Smooth muscle cell (in vitro differentiated cells): ENCODE measurements around the gene CRYAB. TPM values are rescaled to one million over a fixed set of nuclear protein-coding genes. Genes with fewer than 3 reads are reported as not detected.

Source experiments
- DNase-seq: peaks from one replicate; lab custom pipeline; 2025; ENCODE audit not compliant: unreplicated experiment; lab: John Stamatoyannopoulos, UW
- H2AFZ ChIP-seq: fragments of 200-600 bp; sonication (generic); 2 replicates; pipeline ENCODE4 v1.6.0; 2016; ENCODE audit warnings: antibody characterized with exemption, low read depth, mild to moderate bottlenecking
- H3F3A ChIP-seq: fragments of 200-600 bp; sonication (generic); 2 replicates; pipeline ENCODE4 v1.6.0; 2017; ENCODE audit warnings: antibody characterized with exemption, low read depth
- H3K27ac ChIP-seq: fragments of 200-600 bp; sonication (generic); 2 replicates; pipeline ENCODE4 v1.5.1; 2016; ENCODE audit warnings: low read depth, mild to moderate bottlenecking
- H3K27me3 ChIP-seq: fragments of 200-600 bp; sonication (generic); 2 replicates; pipeline ENCODE4 v1.6.1; 2016; ENCODE audit warnings: low read depth, mild to moderate bottlenecking
- H3K36me3 ChIP-seq: fragments of 200-600 bp; sonication (generic); 2 replicates; pipeline ENCODE4 v1.5.1; 2016; ENCODE audit warnings: low read depth
- H3K4me1 ChIP-seq: fragments of 200-600 bp; sonication (generic); 2 replicates; pipeline ENCODE4 v1.5.1; 2016; ENCODE audit warnings: low read depth
- H3K4me2 ChIP-seq: fragments of 200-600 bp; sonication (generic); 2 replicates; pipeline ENCODE4 v1.6.0; 2016; ENCODE audit warnings: mild to moderate bottlenecking
- H3K4me3 ChIP-seq: fragments of 200-600 bp; sonication (generic); 2 replicates; pipeline ENCODE4 v1.5.1; 2016; ENCODE audit warnings: mild to moderate bottlenecking
- H3K79me2 ChIP-seq: fragments of 200-600 bp; sonication (generic); 2 replicates; pipeline ENCODE4 v1.6.0; 2016; ENCODE audit warnings: low read depth, mild to moderate bottlenecking
- H3K9ac ChIP-seq: fragments of 200-600 bp; sonication (generic); 2 replicates; pipeline ENCODE4 v1.6.0; 2016; ENCODE audit warnings: low read depth
- H3K9me3 ChIP-seq: fragments of 200-600 bp; sonication (generic); replicated peaks from 2 replicates; pipeline ENCODE4 v1.5.1; 2016; ENCODE audit warnings: low read depth
- H4K20me1 ChIP-seq: fragments of 200-600 bp; sonication (generic); 2 replicates; pipeline ENCODE4 v1.6.0; 2016; ENCODE audit warnings: low read depth
- CTCF ChIP-seq: fragments of 200-600 bp; sonication (generic); IDR thresholded peaks from 2 replicates; pipeline ENCODE4 v1.5.1; 2017; ENCODE audit warnings: borderline replicate concordance, mild to moderate bottlenecking, antibody characterized with exemption; ENCODE audit not compliant: insufficient read depth, poor library complexity, severe bottlenecking
- WGBS: methylation state at CpG from one replicate; pipeline ENCODE4 v1.1.7; 2016; ENCODE audit warnings: low lambda C conversion rate; 5-methylcytosine and 5-hydroxymethylcytosine counted together
- polyA plus RNA-seq: library from polyadenylated mRNA; unstranded; fragments of >200 nt; fragmentation: Nextera tagmentation; extraction: Ambion mirVana; gene quantifications from 2 replicates; pipeline ENCODE4 v1.2.1, GENCODE V29; 2016
- total RNA-seq: library from RNA; depleted of rRNA; stranded (reverse); fragments of >200 nt; gene quantifications from 2 replicates; pipeline ENCODE4 v1.2.3, GENCODE V29; 2014

Gene CRYAB
- total and polyA plus RNA-seq, 2 experiments from 2014 or later: 47.4 to 97.4 TPM

- peaks cover 34% of the 10 kb centered on the region for H3F3A ChIP-seq
- 29% methylated on average over 2 of the region's 2 CpGs for WGBS
- DNase-seq: no peak
- no peak overlapping the region for H3K4me2 ChIP-seq
- peaks cover 18% of the 10 kb centered on the region for H3K4me1 ChIP-seq
- H2AFZ ChIP-seq: no peak overlapping the region
- H3K27ac ChIP-seq: peak overlapping the region; percentile 97
- peak overlapping the region; percentile 34 for H3K9ac ChIP-seq
- H4K20me1 ChIP-seq: no peaks in the 10 kb centered on the region
- H3K36me3 ChIP-seq: no peaks in the 10 kb centered on the region
- H3K79me2 ChIP-seq: no peaks in the 10 kb centered on the region
- no peak overlapping the region for H3K4me3 ChIP-seq
- H3K27me3 ChIP-seq: no peaks in the 10 kb centered on the region
- TF ChIP-seq CTCF: no peak
- no peaks in the 10 kb centered on the region for H3K9me3 ChIP-seq
Observed at GRCh38 chr11:111932611-111932950, 21.0 kb upstream of the CRYAB start.

- H3K79me2 ChIP-seq: no peaks in the 10 kb centered on the region
- H3K4me1 ChIP-seq: peaks cover 16% of the 10 kb centered on the region
- no peak overlapping the region for H3K9ac ChIP-seq
- 84% methylated on average over 4 of the region's 4 CpGs for WGBS
- H3K36me3 ChIP-seq: no peaks in the 10 kb centered on the region
- TF ChIP-seq CTCF: no peak
- H3K4me2 ChIP-seq: no peak overlapping the region
- H2AFZ ChIP-seq: no peak overlapping the region
- no peaks in the 10 kb centered on the region for H4K20me1 ChIP-seq
- no peak overlapping the region for H3K4me3 ChIP-seq
- no peak overlapping the region for H3K27ac ChIP-seq
- peaks cover 23% of the 10 kb centered on the region for H3F3A ChIP-seq
- no peaks in the 10 kb centered on the region for H3K9me3 ChIP-seq
- no peaks in the 10 kb centered on the region for H3K27me3 ChIP-seq
- no peak for DNase-seq
Observed at GRCh38 chr11:111930472-111930871, 18.9 kb upstream of the CRYAB start.

- Histone ChIP-seq H3K4me3 (peak overlapping the region; percentile 60), H3K4me2 (peak overlapping the region; percentile 85), H3K27me3 (no peaks in the 10 kb centered on the region), H3K4me1 (peaks cover 29% of the 10 kb centered on the region), H2AFZ (peak overlapping the region; percentile 81), H3K9ac (peak overlapping the region; percentile 63), H3F3A (peaks cover 3% of the 10 kb centered on the region), H3K36me3 (no peaks in the 10 kb centered on the region), H3K27ac (peak overlapping the region; percentile 73), H3K9me3 (no peaks in the 10 kb centered on the region), H4K20me1 (no peaks in the 10 kb centered on the region), H3K79me2 (no peaks in the 10 kb centered on the region)
- WGBS: under 1% methylated on average over 44 of the region's 47 CpGs
- peak; percentile 99 for DNase-seq
- no peak for TF ChIP-seq CTCF
Observed at GRCh38 chr11:111926505-111927391, 15.2 kb upstream of the CRYAB start.
